HL-60 (cell line): ENCODE results near the gene COPS6.

Source experiments
- DNase-seq, 2 experiments: peaks; one replicate each; pipeline ENCODE4 v3.0.0-alpha.2; 2010 to 2020; ENCODE audit warnings: low read depth in 1 of 2, low spot score in 1 of 2
- H3K27ac ChIP-seq: fragments of 250-450 bp; sonication (Bioruptor Pico); replicated peaks from 2 replicates; pipeline ENCODE4 v1.5.1; 2020; ENCODE audit warnings: mild to moderate bottlenecking, moderate library complexity
- H3K27me3 ChIP-seq: fragments of 250-450 bp; sonication (Bioruptor Pico); 2 replicates; pipeline ENCODE4 v1.5.1; 2021; ENCODE audit warnings: mild to moderate bottlenecking, moderate library complexity; ENCODE audit not compliant: insufficient read depth, poor library complexity, severe bottlenecking
- H3K4me3 ChIP-seq: replicated peaks from 2 replicates; pipeline ENCODE4 v1.5.1; 2011; ENCODE audit warnings: mild to moderate bottlenecking, control low read depth, low read length; ENCODE audit not compliant: insufficient read depth
- GABPA ChIP-seq: IDR thresholded peaks from 2 replicates; pipeline ENCODE4 v1.6.1; 2012; ENCODE audit warnings: low read depth
- POLR2AphosphoS5 ChIP-seq: IDR thresholded peaks from 2 replicates; pipeline ENCODE4 v1.6.1; 2012; ENCODE audit warnings: low read depth
- SPI1 ChIP-seq: IDR thresholded peaks from 2 replicates; pipeline ENCODE4 v1.6.1; 2012; ENCODE audit warnings: low read depth, mild to moderate bottlenecking, borderline replicate concordance
- TF ChIP-seq, protein P1 (sequence below): IDR thresholded peaks from one replicate; pipeline ENCODE4 v1.5.1; 2011; ENCODE audit warnings: low read length, control low read depth, inconsistent platforms; ENCODE audit not compliant: insufficient read depth
- TF ChIP-seq, protein P2 (sequence below): IDR thresholded peaks from 2 replicates; pipeline ENCODE4 v1.6.1; 2012; ENCODE audit warnings: low read depth; ENCODE audit not compliant: insufficient replicate concordance

COPS6 gene

DNA sequence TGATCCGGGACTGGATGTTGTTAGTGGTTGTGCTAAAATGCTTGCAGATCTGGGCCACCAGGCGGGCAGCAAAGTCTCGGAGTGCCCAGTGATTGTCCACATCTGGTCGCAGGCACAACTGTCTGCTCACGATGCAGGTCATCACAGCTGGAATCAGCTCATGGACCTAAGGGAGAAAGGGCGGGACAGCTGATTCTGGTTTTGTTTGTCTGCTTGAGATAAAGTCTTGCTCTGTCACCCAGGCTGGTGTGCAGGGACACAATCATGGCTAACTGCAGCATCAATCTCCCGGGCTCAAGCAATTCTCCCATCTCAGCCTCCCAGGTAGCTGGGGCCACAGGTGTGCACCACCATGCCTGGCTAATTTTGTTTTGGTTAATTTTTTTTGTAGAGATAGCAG, 22.4 kb downstream of the COPS6 start:
- Histone ChIP-seq H3K4me3 (no peak overlapping the region), H3K27me3 (no peaks in the 10 kb centered on the region), H3K27ac (no peak overlapping the region)
- DNase-seq: no peak
- TF ChIP-seq SPI1 (no peak), GABPA (no peak), POLR2AphosphoS5 (no peak)
- TF ChIP-seq, protein P1, sequence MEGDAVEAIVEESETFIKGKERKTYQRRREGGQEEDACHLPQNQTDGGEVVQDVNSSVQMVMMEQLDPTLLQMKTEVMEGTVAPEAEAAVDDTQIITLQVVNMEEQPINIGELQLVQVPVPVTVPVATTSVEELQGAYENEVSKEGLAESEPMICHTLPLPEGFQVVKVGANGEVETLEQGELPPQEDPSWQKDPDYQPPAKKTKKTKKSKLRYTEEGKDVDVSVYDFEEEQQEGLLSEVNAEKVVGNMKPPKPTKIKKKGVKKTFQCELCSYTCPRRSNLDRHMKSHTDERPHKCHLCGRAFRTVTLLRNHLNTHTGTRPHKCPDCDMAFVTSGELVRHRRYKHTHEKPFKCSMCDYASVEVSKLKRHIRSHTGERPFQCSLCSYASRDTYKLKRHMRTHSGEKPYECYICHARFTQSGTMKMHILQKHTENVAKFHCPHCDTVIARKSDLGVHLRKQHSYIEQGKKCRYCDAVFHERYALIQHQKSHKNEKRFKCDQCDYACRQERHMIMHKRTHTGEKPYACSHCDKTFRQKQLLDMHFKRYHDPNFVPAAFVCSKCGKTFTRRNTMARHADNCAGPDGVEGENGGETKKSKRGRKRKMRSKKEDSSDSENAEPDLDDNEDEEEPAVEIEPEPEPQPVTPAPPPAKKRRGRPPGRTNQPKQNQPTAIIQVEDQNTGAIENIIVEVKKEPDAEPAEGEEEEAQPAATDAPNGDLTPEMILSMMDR: no peak
- TF ChIP-seq, protein P2, sequence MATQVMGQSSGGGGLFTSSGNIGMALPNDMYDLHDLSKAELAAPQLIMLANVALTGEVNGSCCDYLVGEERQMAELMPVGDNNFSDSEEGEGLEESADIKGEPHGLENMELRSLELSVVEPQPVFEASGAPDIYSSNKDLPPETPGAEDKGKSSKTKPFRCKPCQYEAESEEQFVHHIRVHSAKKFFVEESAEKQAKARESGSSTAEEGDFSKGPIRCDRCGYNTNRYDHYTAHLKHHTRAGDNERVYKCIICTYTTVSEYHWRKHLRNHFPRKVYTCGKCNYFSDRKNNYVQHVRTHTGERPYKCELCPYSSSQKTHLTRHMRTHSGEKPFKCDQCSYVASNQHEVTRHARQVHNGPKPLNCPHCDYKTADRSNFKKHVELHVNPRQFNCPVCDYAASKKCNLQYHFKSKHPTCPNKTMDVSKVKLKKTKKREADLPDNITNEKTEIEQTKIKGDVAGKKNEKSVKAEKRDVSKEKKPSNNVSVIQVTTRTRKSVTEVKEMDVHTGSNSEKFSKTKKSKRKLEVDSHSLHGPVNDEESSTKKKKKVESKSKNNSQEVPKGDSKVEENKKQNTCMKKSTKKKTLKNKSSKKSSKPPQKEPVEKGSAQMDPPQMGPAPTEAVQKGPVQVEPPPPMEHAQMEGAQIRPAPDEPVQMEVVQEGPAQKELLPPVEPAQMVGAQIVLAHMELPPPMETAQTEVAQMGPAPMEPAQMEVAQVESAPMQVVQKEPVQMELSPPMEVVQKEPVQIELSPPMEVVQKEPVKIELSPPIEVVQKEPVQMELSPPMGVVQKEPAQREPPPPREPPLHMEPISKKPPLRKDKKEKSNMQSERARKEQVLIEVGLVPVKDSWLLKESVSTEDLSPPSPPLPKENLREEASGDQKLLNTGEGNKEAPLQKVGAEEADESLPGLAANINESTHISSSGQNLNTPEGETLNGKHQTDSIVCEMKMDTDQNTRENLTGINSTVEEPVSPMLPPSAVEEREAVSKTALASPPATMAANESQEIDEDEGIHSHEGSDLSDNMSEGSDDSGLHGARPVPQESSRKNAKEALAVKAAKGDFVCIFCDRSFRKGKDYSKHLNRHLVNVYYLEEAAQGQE: no peak

DNA sequence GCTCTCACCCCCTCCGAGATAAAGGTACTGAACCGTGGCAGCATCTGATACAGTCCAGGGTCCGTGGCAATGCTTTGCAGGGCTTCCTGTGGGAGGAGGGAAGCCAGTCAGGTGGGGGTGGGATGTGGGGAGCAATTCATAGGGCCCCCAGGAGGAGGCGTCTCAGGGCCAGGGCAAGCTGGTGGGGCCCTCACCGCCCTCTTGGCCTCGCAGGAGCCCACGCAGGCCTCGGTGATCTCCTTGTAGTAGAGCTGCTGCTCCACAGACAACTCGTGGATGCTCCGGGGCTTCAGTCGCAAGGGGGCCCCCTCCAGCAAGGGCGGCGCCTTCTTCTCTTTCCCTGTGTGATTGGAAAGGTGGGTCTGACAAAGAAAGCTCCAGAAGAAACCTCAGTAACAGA, 23.1 kb downstream of the COPS6 start:
- H3K4me3 ChIP-seq: no peak overlapping the region
- DNase-seq: no peak
- no peaks in the 10 kb centered on the region for H3K27me3 ChIP-seq
- no peak for TF ChIP-seq POLR2AphosphoS5
- TF ChIP-seq SPI1: no peak
- TF ChIP-seq, protein P2: no peak
- no peak for TF ChIP-seq GABPA
- TF ChIP-seq, protein P1: no peak
- no peak overlapping the region for H3K27ac ChIP-seq

DNA sequence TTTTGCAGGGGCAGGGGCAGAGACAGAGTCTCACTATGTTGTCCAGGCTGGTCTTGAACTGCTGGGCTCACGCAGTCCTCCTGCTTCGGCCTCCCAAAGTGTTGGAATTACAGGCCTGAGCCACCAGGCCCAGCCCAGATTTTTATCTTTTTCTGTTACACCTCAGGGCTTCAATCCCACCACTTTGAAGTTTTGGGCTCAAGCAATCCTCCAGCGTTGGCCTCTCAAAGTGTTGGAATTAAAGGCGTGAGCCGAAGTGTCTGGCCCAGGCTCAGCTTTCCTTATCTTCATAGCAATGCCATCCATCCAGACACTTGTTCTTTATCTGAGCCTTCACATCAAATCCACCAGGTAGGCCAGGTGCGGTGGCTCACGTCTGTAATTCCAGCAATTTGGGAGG, 26.3 kb downstream of the COPS6 start:
- Histone ChIP-seq H3K27ac (no peak overlapping the region), H3K4me3 (no peak overlapping the region), H3K27me3 (no peaks in the 10 kb centered on the region)
- no peak for TF ChIP-seq GABPA
- TF ChIP-seq, protein P1: no peak
- TF ChIP-seq, protein P2: no peak
- no peak for TF ChIP-seq POLR2AphosphoS5
- no peak for TF ChIP-seq SPI1
- DNase-seq: no peak
